ENCODE measurements around the gene ATP11A. TPM values are rescaled to one million over a fixed set of nuclear protein-coding genes. Genes with fewer than 3 reads are reported as not detected.
"Not testable (repeated sequence)": the region's sequence is repeated elsewhere in the genome, so short reads cannot be mapped to it uniquely, and the experiment has no call there.

The ATP11A gene
- total and polyA plus RNA-seq, 4 donors: 18.0 to 24.7 (median 21.5) TPM

- WGBS (ENCODE audit: insufficient coverage): 97% methylated on average over 25 of the region's 29 CpGs
- H3K4me3 ChIP-seq (ENCODE audit: low read depth, low read length): no peak overlapping the region
- peaks cover 34% of the 10 kb centered on the region for H3K4me1 ChIP-seq (ENCODE audit: control insufficient read depth, insufficient read depth, low read length)
- H3K36me3 ChIP-seq (ENCODE audit: control insufficient read depth, insufficient read depth, low read length): peaks cover 11% of the 10 kb centered on the region
- no peak for DNase-seq (ENCODE audit: low read depth in 4 of 6, low spot score in 6 of 6)
- H3K9me3 ChIP-seq (ENCODE audit: control insufficient read depth, insufficient read depth, low read length): no peaks in the 10 kb centered on the region
- no peak overlapping the region for H3K27ac ChIP-seq (ENCODE audit: low read depth, low read length)
- H3K27me3 ChIP-seq (ENCODE audit: control insufficient read depth, insufficient read depth, low read length): no peaks in the 10 kb centered on the region
These were observed 95.1 kb downstream of the ATP11A start for GRCh38 chr13:112784811-112785482.

- H3K27me3 ChIP-seq (ENCODE audit: control insufficient read depth, insufficient read depth, low read length): no peaks in the 10 kb centered on the region
- no peak overlapping the region for H3K27ac ChIP-seq (ENCODE audit: low read depth, low read length)
- H3K36me3 ChIP-seq (ENCODE audit: control insufficient read depth, insufficient read depth, low read length): peaks cover 11% of the 10 kb centered on the region
- no peak overlapping the region for H3K4me3 ChIP-seq (ENCODE audit: low read depth, low read length)
- 96% methylated on average over 16 of the region's 16 CpGs for WGBS (ENCODE audit: insufficient coverage)
- no peaks in the 10 kb centered on the region for H3K9me3 ChIP-seq (ENCODE audit: control insufficient read depth, insufficient read depth, low read length)
- peaks cover 31% of the 10 kb centered on the region for H3K4me1 ChIP-seq (ENCODE audit: control insufficient read depth, insufficient read depth, low read length)
- no peak for DNase-seq (ENCODE audit: low read depth in 4 of 6, low spot score in 6 of 6)
These were observed 95.6 kb downstream of the ATP11A start for GRCh38 chr13:112785483-112785856.

- DNase-seq (ENCODE audit: low read depth in 4 of 6, low spot score in 6 of 6); H3K27ac ChIP-seq (ENCODE audit: low read depth, low read length); H3K4me3 ChIP-seq (ENCODE audit: low read depth, low read length); H3K9me3 ChIP-seq (ENCODE audit: control insufficient read depth, insufficient read depth, low read length); H3K27me3 ChIP-seq (ENCODE audit: control insufficient read depth, insufficient read depth, low read length): not testable (repeated sequence)
- WGBS (ENCODE audit: insufficient coverage): 98% methylated on average over 8 of the region's 14 CpGs
- peaks cover 17% of the 10 kb centered on the region for H3K36me3 ChIP-seq (ENCODE audit: control insufficient read depth, insufficient read depth, low read length)
- peaks cover 21% of the 10 kb centered on the region for H3K4me1 ChIP-seq (ENCODE audit: control insufficient read depth, insufficient read depth, low read length)
These were observed 97.0 kb downstream of the ATP11A start for GRCh38 chr13:112786810-112787209.

- DNase-seq (ENCODE audit: low read depth in 4 of 6, low spot score in 6 of 6): no peak
- Histone ChIP-seq H3K27ac (ENCODE audit: low read depth, low read length) (no peak overlapping the region), H3K36me3 (ENCODE audit: control insufficient read depth, insufficient read depth, low read length) (peaks cover 12% of the 10 kb centered on the region), H3K27me3 (ENCODE audit: control insufficient read depth, insufficient read depth, low read length) (no peaks in the 10 kb centered on the region), H3K9me3 (ENCODE audit: control insufficient read depth, insufficient read depth, low read length) (no peaks in the 10 kb centered on the region), H3K4me3 (ENCODE audit: low read depth, low read length) (no peak overlapping the region), H3K4me1 (ENCODE audit: control insufficient read depth, insufficient read depth, low read length) (no peaks in the 10 kb centered on the region)
- WGBS (ENCODE audit: insufficient coverage): 96% methylated on average over 14 of the region's 18 CpGs
These were observed 101.2 kb downstream of the ATP11A start for GRCh38 chr13:112790735-112791641.

GRCh38 chr13:112791663-112792440, 102.0 kb downstream of the ATP11A start:
- Histone ChIP-seq H3K36me3 (ENCODE audit: control insufficient read depth, insufficient read depth, low read length) (peaks cover 12% of the 10 kb centered on the region), H3K4me3 (ENCODE audit: low read depth, low read length) (no peak overlapping the region), H3K27me3 (ENCODE audit: control insufficient read depth, insufficient read depth, low read length) (no peaks in the 10 kb centered on the region), H3K4me1 (ENCODE audit: control insufficient read depth, insufficient read depth, low read length) (no peaks in the 10 kb centered on the region), H3K9me3 (ENCODE audit: control insufficient read depth, insufficient read depth, low read length) (no peaks in the 10 kb centered on the region), H3K27ac (ENCODE audit: low read depth, low read length) (no peak overlapping the region)
- no peak for DNase-seq (ENCODE audit: low read depth in 4 of 6, low spot score in 6 of 6)
- WGBS (ENCODE audit: insufficient coverage): 88% methylated on average over 12 of the region's 20 CpGs

GRCh38 chr13:112792511-112792910, 102.7 kb downstream of the ATP11A start:
- 98% methylated on average over 6 of the region's 6 CpGs for WGBS (ENCODE audit: insufficient coverage)
- H3K27ac ChIP-seq (ENCODE audit: low read depth, low read length): no peak overlapping the region
- H3K9me3 ChIP-seq (ENCODE audit: control insufficient read depth, insufficient read depth, low read length): no peaks in the 10 kb centered on the region
- H3K36me3 ChIP-seq (ENCODE audit: control insufficient read depth, insufficient read depth, low read length): peaks cover 12% of the 10 kb centered on the region
- no peak for DNase-seq (ENCODE audit: low read depth in 4 of 6, low spot score in 6 of 6)
- H3K27me3 ChIP-seq (ENCODE audit: control insufficient read depth, insufficient read depth, low read length): no peaks in the 10 kb centered on the region
- H3K4me3 ChIP-seq (ENCODE audit: low read depth, low read length): no peak overlapping the region
- H3K4me1 ChIP-seq (ENCODE audit: control insufficient read depth, insufficient read depth, low read length): no peaks in the 10 kb centered on the region

- no peak overlapping the region for H3K4me3 ChIP-seq (ENCODE audit: low read depth, low read length)
- no peak overlapping the region for H3K27ac ChIP-seq (ENCODE audit: low read depth, low read length)
- H3K4me1 ChIP-seq (ENCODE audit: control insufficient read depth, insufficient read depth, low read length): no peaks in the 10 kb centered on the region
- no peaks in the 10 kb centered on the region for H3K9me3 ChIP-seq (ENCODE audit: control insufficient read depth, insufficient read depth, low read length)
- WGBS (ENCODE audit: insufficient coverage): 93% methylated on average over 23 of the region's 26 CpGs
- no peaks in the 10 kb centered on the region for H3K27me3 ChIP-seq (ENCODE audit: control insufficient read depth, insufficient read depth, low read length)
- H3K36me3 ChIP-seq (ENCODE audit: control insufficient read depth, insufficient read depth, low read length): peaks cover 12% of the 10 kb centered on the region
- DNase-seq (ENCODE audit: low read depth in 4 of 6, low spot score in 6 of 6): no peak
These were observed 104.0 kb downstream of the ATP11A start for GRCh38 chr13:112793545-112794445.

- no peak overlapping the region for H3K4me3 ChIP-seq (ENCODE audit: low read depth, low read length)
- no peak for DNase-seq (ENCODE audit: low read depth in 4 of 6, low spot score in 6 of 6)
- 80% methylated on average over 3 of the region's 4 CpGs for WGBS (ENCODE audit: insufficient coverage)
- H3K27me3 ChIP-seq (ENCODE audit: control insufficient read depth, insufficient read depth, low read length): no peaks in the 10 kb centered on the region
- H3K27ac ChIP-seq (ENCODE audit: low read depth, low read length): no peak overlapping the region
- peaks cover 12% of the 10 kb centered on the region for H3K36me3 ChIP-seq (ENCODE audit: control insufficient read depth, insufficient read depth, low read length)
- H3K4me1 ChIP-seq (ENCODE audit: control insufficient read depth, insufficient read depth, low read length): no peaks in the 10 kb centered on the region
- H3K9me3 ChIP-seq (ENCODE audit: control insufficient read depth, insufficient read depth, low read length): no peaks in the 10 kb centered on the region
These were observed 105.4 kb downstream of the ATP11A start for GRCh38 chr13:112795277-112795676.
